H9 (cell line): Measurements from ENCODE around the gene PRELID2. TPM values are rescaled to one million over a fixed set of nuclear protein-coding genes. Genes with fewer than 3 reads are reported as not detected.

ENCODE experiments used
- DNase-seq: peaks from one replicate; pipeline ENCODE4 v3.0.0-alpha.2; 2017
- H2AFZ ChIP-seq: one replicate; pipeline ENCODE4 v1.6.1; 2013; ENCODE audit warnings: mild to moderate bottlenecking, low read length, control low read depth, moderate library complexity
- H2AK5ac ChIP-seq: 2 replicates; pipeline ENCODE4 v1.6.1; 2013; ENCODE audit warnings: low read length, control low read depth, mixed read lengths; ENCODE audit not compliant: insufficient read length
- H2BK120ac ChIP-seq: one replicate; pipeline ENCODE4 v1.6.1; 2013; ENCODE audit warnings: low read depth, mild to moderate bottlenecking, low read length, control low read depth, inconsistent platforms; ENCODE audit not compliant: poor library complexity, severe bottlenecking
- H2BK12ac ChIP-seq: 2 replicates; pipeline ENCODE4 v1.6.1; 2013; ENCODE audit warnings: low read length, control low read depth, mixed read lengths, low read depth; ENCODE audit not compliant: insufficient read length
- H2BK15ac ChIP-seq: 2 replicates; pipeline ENCODE4 v1.6.1; 2013; ENCODE audit warnings: low read depth, low read length, control low read depth
- H2BK20ac ChIP-seq: one replicate; pipeline ENCODE4 v1.6.1; 2013; ENCODE audit warnings: low read depth, mild to moderate bottlenecking, low read length, control low read depth, inconsistent platforms; ENCODE audit not compliant: poor library complexity, severe bottlenecking
- H2BK5ac ChIP-seq: 2 replicates; pipeline ENCODE4 v1.6.1; 2013; ENCODE audit warnings: low read length, control low read depth, mixed read lengths; ENCODE audit not compliant: insufficient read length
- H3K14ac ChIP-seq: 2 replicates; pipeline ENCODE4 v1.6.1; 2013; ENCODE audit warnings: low read length, control low read depth; ENCODE audit not compliant: insufficient read depth
- H3K18ac ChIP-seq: 2 replicates; pipeline ENCODE4 v1.6.1; 2013; ENCODE audit warnings: low read depth, mild to moderate bottlenecking, mixed read lengths, low read length, control low read depth; ENCODE audit not compliant: insufficient read length
- H3K23ac ChIP-seq: 2 replicates; pipeline ENCODE4 v1.6.1; 2013; ENCODE audit warnings: low read length, control low read depth, mixed read lengths, low read depth; ENCODE audit not compliant: insufficient read length
- H3K23me2 ChIP-seq: 2 replicates; pipeline ENCODE4 v1.6.1; 2013; ENCODE audit warnings: low read depth, mild to moderate bottlenecking, mixed read lengths, low read length, control low read depth; ENCODE audit not compliant: insufficient read length, poor library complexity, severe bottlenecking
- H3K27ac ChIP-seq: 2 replicates; pipeline ENCODE4 v1.5.1; 2013; ENCODE audit warnings: low read length, control low read depth, mixed read lengths, low read depth; ENCODE audit not compliant: insufficient read length
- H3K27me3 ChIP-seq: 2 replicates; pipeline ENCODE4 v1.6.1; 2013; ENCODE audit warnings: low read length, control low read depth, inconsistent platforms; ENCODE audit not compliant: insufficient read depth
- H3K4ac ChIP-seq: 2 replicates; pipeline ENCODE4 v1.6.1; 2013; ENCODE audit warnings: low read depth, mild to moderate bottlenecking, control low read depth, inconsistent platforms, low read length, moderate library complexity
- H3K4me1 ChIP-seq: 2 replicates; pipeline ENCODE4 v1.6.1; 2013; ENCODE audit warnings: low read length, control low read depth, inconsistent platforms; ENCODE audit not compliant: insufficient read depth
- H3K4me2 ChIP-seq: 2 replicates; pipeline ENCODE4 v1.6.1; 2013; ENCODE audit warnings: low read length, control low read depth, mixed read lengths; ENCODE audit not compliant: insufficient read length, insufficient read depth
- H3K56ac ChIP-seq: 2 replicates; pipeline ENCODE4 v1.6.1; 2013; ENCODE audit warnings: low read depth, mild to moderate bottlenecking, mixed read lengths, low read length, control low read depth; ENCODE audit not compliant: insufficient read length
- H3K79me1 ChIP-seq: 2 replicates; pipeline ENCODE4 v1.6.1; 2013; ENCODE audit warnings: low read depth, mild to moderate bottlenecking, moderate library complexity, low read length, control low read depth, inconsistent platforms; ENCODE audit not compliant: insufficient read depth, poor library complexity, severe bottlenecking
- H3K79me2 ChIP-seq: 2 replicates; pipeline ENCODE4 v1.6.1; 2013; ENCODE audit warnings: low read length, control low read depth, inconsistent platforms; ENCODE audit not compliant: insufficient read depth
- H3K9ac ChIP-seq: 2 replicates; pipeline ENCODE4 v1.6.1; 2013; ENCODE audit warnings: low read length, control low read depth, mixed read lengths; ENCODE audit not compliant: insufficient read length; ENCODE audit errors: extremely low read depth
- H3K9me3 ChIP-seq: one replicate; pipeline ENCODE4 v1.6.1; 2013; ENCODE audit warnings: low read depth, low read length, inconsistent platforms; ENCODE audit not compliant: control insufficient read depth
- H3T11ph ChIP-seq: one replicate; pipeline ENCODE4 v1.6.1; 2013; ENCODE audit warnings: mild to moderate bottlenecking, low read length, control low read depth, inconsistent platforms
- H4K20me1 ChIP-seq: one replicate; pipeline ENCODE4 v1.6.1; 2013; ENCODE audit not compliant: control insufficient read depth, insufficient read length, insufficient read depth
- H4K5ac ChIP-seq: 2 replicates; pipeline ENCODE4 v1.6.1; 2013; ENCODE audit warnings: low read depth, mild to moderate bottlenecking, mixed read lengths, low read length, control low read depth; ENCODE audit not compliant: insufficient read length
- H4K8ac ChIP-seq: replicated peaks from 2 replicates; pipeline ENCODE4 v1.6.1; 2013; ENCODE audit warnings: low read length, control low read depth, mixed read lengths, low read depth; ENCODE audit not compliant: insufficient read length
- H4K91ac ChIP-seq: 2 replicates; pipeline ENCODE4 v1.6.1; 2013; ENCODE audit warnings: low read depth, mild to moderate bottlenecking, moderate library complexity, mixed read lengths, low read length, control low read depth; ENCODE audit not compliant: insufficient read length
- H3K27ac Mint-ChIP-seq, 3 experiments: 2 replicates in 2 of 3; 3 replicates in 1 of 3; pipeline ENCODE4 v1.8.0; 2020 to 2021; ENCODE audit warnings: mixed read lengths in 3 of 3, mild to moderate bottlenecking in 1 of 3, moderate library complexity in 1 of 3
- H3K27me3 Mint-ChIP-seq: 2 replicates; pipeline ENCODE4 v1.8.0; 2021; ENCODE audit warnings: low read depth, mild to moderate bottlenecking, moderate library complexity, mixed read lengths
- H3K36me3 Mint-ChIP-seq, 3 experiments: 2 replicates in 2 of 3; 3 replicates in 1 of 3; pipeline ENCODE4 v1.8.0; 2020 to 2021; ENCODE audit warnings: low read depth in 3 of 3, mixed read lengths in 3 of 3; ENCODE audit not compliant: insufficient read depth in 1 of 3
- H3K4me1 Mint-ChIP-seq, 2 experiments: 2 replicates each; pipeline ENCODE4 v1.8.0; 2020; ENCODE audit warnings: mixed read lengths in 2 of 2
- H3K4me3 Mint-ChIP-seq, 2 experiments: 2 replicates in 1 of 2; 3 replicates in 1 of 2; pipeline ENCODE4 v1.8.0; 2020 to 2021; ENCODE audit warnings: mild to moderate bottlenecking in 2 of 2, mixed read lengths in 2 of 2, moderate library complexity in 1 of 2
- H3K9me3 Mint-ChIP-seq, 2 experiments: 2 replicates in 1 of 2; 3 replicates in 1 of 2; pipeline ENCODE4 v1.8.0; 2020; ENCODE audit warnings: mild to moderate bottlenecking in 2 of 2, mixed read lengths in 2 of 2, moderate library complexity in 1 of 2
- CTCF ChIP-seq: fragments of 200-600 bp; sonication (generic); conservative IDR thresholded peaks from 3 replicates; pipeline ENCODE4 v1.8.0; 2021; ENCODE audit warnings: antibody characterized with exemption, mild to moderate bottlenecking
- WGBS: extraction: QIAGEN DNeasy Blood & Tissue Kit; methylation state at CpG from one replicate; pipeline ENCODE4 v1.1.7; 2013; ENCODE audit warnings: missing lambda C conversion rate, low lambda C conversion rate, mixed read lengths; ENCODE audit not compliant: insufficient read length; ENCODE audit errors: extremely low coverage; 5-methylcytosine and 5-hydroxymethylcytosine counted together
- total RNA-seq: library from RNA; stranded (reverse); gene quantifications from 2 replicates; pipeline ENCODE4 v1.2.1, GENCODE V29; 2021

PRELID2 gene
- total RNA-seq, 1 experiment from 2014 or later, result 13.2 TPM

GRCh38 chr5:145711417-145711816, 123.7 kb downstream of the PRELID2 start:
- Histone ChIP-seq H4K20me1 (no peaks in the 10 kb centered on the region), H3K27ac (no peak overlapping the region), H2BK12ac (no peak overlapping the region), H3K4me2 (no peak overlapping the region), H2BK120ac (no peak overlapping the region), H2BK15ac (no peak overlapping the region), H3K18ac (no peak overlapping the region), H3T11ph (no peak overlapping the region), H3K4me1 (no peaks in the 10 kb centered on the region), H2BK20ac (no peak overlapping the region), H2BK5ac (no peak overlapping the region), H3K79me2 (no peaks in the 10 kb centered on the region), H4K8ac (no peak overlapping the region), H3K9me3 (no peaks in the 10 kb centered on the region), H3K56ac (no peak overlapping the region), H2AFZ (no peak overlapping the region), H3K9ac (no peak overlapping the region), H4K5ac (no peak overlapping the region), H3K14ac (no peak overlapping the region), H2AK5ac (no peak overlapping the region), H3K23ac (no peak overlapping the region), H3K23me2 (no peaks in the 10 kb centered on the region), H3K4ac (no peak overlapping the region), H3K27me3 (no peaks in the 10 kb centered on the region), H4K91ac (no peak overlapping the region), H3K79me1 (no peaks in the 10 kb centered on the region)
- Mint-ChIP-seq H3K4me3 (no peak overlapping the region), H3K27ac (no peak overlapping the region), H3K4me1 (no peaks in the 10 kb centered on the region), H3K27me3 (no peaks in the 10 kb centered on the region), H3K9me3 (no peaks in the 10 kb centered on the region), H3K36me3 (no peaks in the 10 kb centered on the region)
- DNase-seq, result no peak
- WGBS, result no CpG with 5 or more reads among the region's 3 CpGs
- TF ChIP-seq CTCF, result no peak

Other genes with a start within 250 kb of the PRELID2 start
- gene GRXCR2, start 37.7 kb upstream of the PRELID2 start, total RNA-seq, result not detected in 2 replicates
- gene SH3RF2, start 101.2 kb upstream of the PRELID2 start, total RNA-seq, result 0.66 and 0.88 TPM in 2 replicates